ENCODE measurements around the gene VPS35L.

Gene VPS35L

DNA sequence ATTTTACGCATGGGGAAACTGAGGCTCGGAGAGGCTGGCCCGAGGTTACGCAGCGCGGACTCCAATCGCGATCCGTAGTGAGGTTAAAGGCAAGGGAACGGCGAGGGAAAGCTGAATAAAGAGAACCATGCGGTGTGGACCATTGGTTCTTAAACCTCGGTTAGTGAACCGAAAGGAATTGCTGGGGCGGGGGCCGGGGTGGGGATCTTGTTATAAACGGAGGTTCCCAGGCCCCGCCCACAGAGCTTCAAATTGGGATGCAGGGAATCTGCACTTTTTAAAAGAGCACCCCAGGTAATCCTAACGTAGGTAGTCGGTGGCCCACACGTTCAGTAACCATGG, 163.1 kb downstream of the VPS35L start:
- peak in 1 of 2 donors; percentile 14 for DNase-seq
- H3K27me3 ChIP-seq (ENCODE audit: insufficient read depth, low read length): no peaks in the 10 kb centered on the region
- peak overlapping the region; percentile 3 for H4K12ac ChIP-seq (ENCODE audit: low read depth, low read length)
- H2BK5ac ChIP-seq (ENCODE audit: low read depth, low read length, poor library complexity): no peak overlapping the region
- no peak overlapping the region for H2BK120ac ChIP-seq (ENCODE audit: insufficient read depth, low read length, poor library complexity)
- H2AFZ ChIP-seq (ENCODE audit: insufficient read depth, low read length, poor library complexity): peak overlapping the region; percentile 50
- H3K4me3 ChIP-seq (ENCODE audit: low read depth, low read length): peak overlapping the region; percentile 99
- peaks cover 10% of the 10 kb centered on the region for H3K79me1 ChIP-seq (ENCODE audit: low read length)
- no peak overlapping the region for H3K18ac ChIP-seq (ENCODE audit: low read length)
- no peak overlapping the region for H2AK5ac ChIP-seq (ENCODE audit: low read length)
- H3K23ac ChIP-seq (ENCODE audit: low read length): no peak overlapping the region
- peaks cover 11% of the 10 kb centered on the region for H3K79me2 ChIP-seq (ENCODE audit: control insufficient read depth, insufficient read depth, low read length, poor library complexity)
- H3K27ac ChIP-seq (ENCODE audit: low read depth, low read length): peak overlapping the region; percentile 40
- no peaks in the 10 kb centered on the region for H3K9me3 ChIP-seq (ENCODE audit: insufficient read depth, low read depth, low read length)
- no peak overlapping the region for H4K91ac ChIP-seq (ENCODE audit: low read depth, low read length)
- H2BK12ac ChIP-seq (ENCODE audit: low read length): no peak overlapping the region
- peak overlapping the region; percentile 21 for H3K4ac ChIP-seq (ENCODE audit: low read depth, low read length)
- peaks cover 6% of the 10 kb centered on the region in 2 experiments for H3K36me3 ChIP-seq (ENCODE audit: control insufficient read depth in 1 of 2, insufficient read depth in 2 of 2, low read length in 2 of 2)
- WGBS (ENCODE audit: extremely low coverage, insufficient coverage, insufficient read length): no CpG with 5 or more reads among the region's 21 CpGs
- H3K14ac ChIP-seq (ENCODE audit: low read length): peak overlapping the region; percentile 12
- H3K4me2 ChIP-seq (ENCODE audit: low read length): peak overlapping the region; percentile 85
- H3K4me1 ChIP-seq (ENCODE audit: control insufficient read depth in 1 of 2, insufficient read depth in 2 of 2, low read length in 2 of 2): peaks cover 10 to 14% of the 10 kb centered on the region in 2 experiments
- peak overlapping the region; percentile 79 for H4K8ac ChIP-seq (ENCODE audit: low read depth, low read length)
- peak overlapping the region; percentile 70 for H3K9ac ChIP-seq (ENCODE audit: low read length)

- Histone ChIP-seq H3K4me2 (ENCODE audit: low read length) (no peak overlapping the region), H3K14ac (ENCODE audit: low read length) (no peak overlapping the region), H2BK12ac (ENCODE audit: low read length) (no peak overlapping the region), H2BK120ac (ENCODE audit: insufficient read depth, low read length, poor library complexity) (no peak overlapping the region), H3K27me3 (ENCODE audit: insufficient read depth, low read length) (no peaks in the 10 kb centered on the region), H4K8ac (ENCODE audit: low read depth, low read length) (no peak overlapping the region), H3K36me3 (ENCODE audit: control insufficient read depth in 1 of 2, insufficient read depth in 2 of 2, low read length in 2 of 2) (no peaks in the 10 kb centered on the region), H3K23ac (ENCODE audit: low read length) (no peak overlapping the region), H3K9ac (ENCODE audit: low read length) (no peak overlapping the region), H3K9me3 (ENCODE audit: insufficient read depth, low read depth, low read length) (no peaks in the 10 kb centered on the region), H4K91ac (ENCODE audit: low read depth, low read length) (no peak overlapping the region), H3K27ac (ENCODE audit: low read depth, low read length) (no peak overlapping the region), H3K18ac (ENCODE audit: low read length) (no peak overlapping the region), H4K12ac (ENCODE audit: low read depth, low read length) (no peak overlapping the region), H2AFZ (ENCODE audit: insufficient read depth, low read length, poor library complexity) (no peak overlapping the region), H3K79me2 (ENCODE audit: control insufficient read depth, insufficient read depth, low read length, poor library complexity) (peaks cover 7% of the 10 kb centered on the region), H3K4ac (ENCODE audit: low read depth, low read length) (no peak overlapping the region), H3K4me3 (ENCODE audit: low read depth, low read length) (no peak overlapping the region), H2BK5ac (ENCODE audit: low read depth, low read length, poor library complexity) (no peak overlapping the region), H3K79me1 (ENCODE audit: low read length) (peaks cover 8% of the 10 kb centered on the region), H2AK5ac (ENCODE audit: low read length) (no peak overlapping the region), H3K4me1 (ENCODE audit: control insufficient read depth in 1 of 2, insufficient read depth in 2 of 2, low read length in 2 of 2) (peaks cover 0 to 2% of the 10 kb centered on the region in 2 experiments)
- no peak for DNase-seq
- WGBS (ENCODE audit: extremely low coverage, insufficient coverage, insufficient read length): no CpG with 5 or more reads among the region's 11 CpGs
Observed at GRCh38 chr16:19722269-19722952, 166.9 kb downstream of the VPS35L start.

GRCh38 chr16:19722981-19723380, 167.5 kb downstream of the VPS35L start:
- Histone ChIP-seq H2BK120ac (ENCODE audit: insufficient read depth, low read length, poor library complexity) (no peak overlapping the region), H3K4me1 (ENCODE audit: control insufficient read depth in 1 of 2, insufficient read depth in 2 of 2, low read length in 2 of 2) (peaks cover 0 to 2% of the 10 kb centered on the region in 2 experiments), H3K9me3 (ENCODE audit: insufficient read depth, low read depth, low read length) (no peaks in the 10 kb centered on the region), H3K9ac (ENCODE audit: low read length) (no peak overlapping the region), H3K4me2 (ENCODE audit: low read length) (no peak overlapping the region), H3K14ac (ENCODE audit: low read length) (no peak overlapping the region), H3K4ac (ENCODE audit: low read depth, low read length) (no peak overlapping the region), H3K27ac (ENCODE audit: low read depth, low read length) (no peak overlapping the region), H3K79me2 (ENCODE audit: control insufficient read depth, insufficient read depth, low read length, poor library complexity) (peaks cover 2% of the 10 kb centered on the region), H3K23ac (ENCODE audit: low read length) (no peak overlapping the region), H3K27me3 (ENCODE audit: insufficient read depth, low read length) (no peaks in the 10 kb centered on the region), H4K91ac (ENCODE audit: low read depth, low read length) (no peak overlapping the region), H4K12ac (ENCODE audit: low read depth, low read length) (no peak overlapping the region), H3K18ac (ENCODE audit: low read length) (no peak overlapping the region), H4K8ac (ENCODE audit: low read depth, low read length) (no peak overlapping the region), H3K36me3 (ENCODE audit: control insufficient read depth in 1 of 2, insufficient read depth in 2 of 2, low read length in 2 of 2) (no peaks in the 10 kb centered on the region), H3K4me3 (ENCODE audit: low read depth, low read length) (no peak overlapping the region), H3K79me1 (ENCODE audit: low read length) (peaks cover 2% of the 10 kb centered on the region), H2BK5ac (ENCODE audit: low read depth, low read length, poor library complexity) (no peak overlapping the region), H2AK5ac (ENCODE audit: low read length) (no peak overlapping the region), H2BK12ac (ENCODE audit: low read length) (no peak overlapping the region), H2AFZ (ENCODE audit: insufficient read depth, low read length, poor library complexity) (no peak overlapping the region)
- 100% methylated on average over 1 of the region's 7 CpGs for whole genome bisulfite sequencing (ENCODE audit: extremely low coverage, insufficient coverage, insufficient read length)
- no peak for DNase-seq

GRCh38 chr16:19728636-19728965, 173.1 kb downstream of the VPS35L start:
- Histone ChIP-seq H4K8ac (ENCODE audit: low read depth, low read length) (no peak overlapping the region), H3K27me3 (ENCODE audit: insufficient read depth, low read length) (no peaks in the 10 kb centered on the region), H3K18ac (ENCODE audit: low read length) (no peak overlapping the region), H4K91ac (ENCODE audit: low read depth, low read length) (no peak overlapping the region), H3K4ac (ENCODE audit: low read depth, low read length) (no peak overlapping the region), H3K36me3 (ENCODE audit: control insufficient read depth in 1 of 2, insufficient read depth in 2 of 2, low read length in 2 of 2) (peaks cover 0 to 1% of the 10 kb centered on the region in 2 experiments), H2BK120ac (ENCODE audit: insufficient read depth, low read length, poor library complexity) (no peak overlapping the region), H2AK5ac (ENCODE audit: low read length) (no peak overlapping the region), H3K4me1 (ENCODE audit: control insufficient read depth in 1 of 2, insufficient read depth in 2 of 2, low read length in 2 of 2) (peaks cover 0 to 2% of the 10 kb centered on the region in 2 experiments), H3K27ac (ENCODE audit: low read depth, low read length) (no peak overlapping the region), H3K9ac (ENCODE audit: low read length) (no peak overlapping the region), H2AFZ (ENCODE audit: insufficient read depth, low read length, poor library complexity) (no peak overlapping the region), H3K79me1 (ENCODE audit: low read length) (no peaks in the 10 kb centered on the region), H3K9me3 (ENCODE audit: insufficient read depth, low read depth, low read length) (no peaks in the 10 kb centered on the region), H2BK12ac (ENCODE audit: low read length) (no peak overlapping the region), H3K79me2 (ENCODE audit: control insufficient read depth, insufficient read depth, low read length, poor library complexity) (no peaks in the 10 kb centered on the region), H4K12ac (ENCODE audit: low read depth, low read length) (no peak overlapping the region), H3K23ac (ENCODE audit: low read length) (no peak overlapping the region), H3K14ac (ENCODE audit: low read length) (no peak overlapping the region), H3K4me2 (ENCODE audit: low read length) (no peak overlapping the region), H2BK5ac (ENCODE audit: low read depth, low read length, poor library complexity) (no peak overlapping the region), H3K4me3 (ENCODE audit: low read depth, low read length) (no peak overlapping the region)
- no CpG with 5 or more reads among the region's 3 CpGs for WGBS (ENCODE audit: extremely low coverage, insufficient coverage, insufficient read length)
- DNase-seq: no peak
